IMR-90 (cell line): Measurements from ENCODE around the gene STK32A.

Experiments used
- CEBPB ChIP-seq: IDR thresholded peaks from 2 replicates; pipeline ENCODE4 v1.6.1; 2012; ENCODE audit warnings: low read depth, low read length, improper control_type of control experiment
- CTCF ChIP-seq: conservative IDR thresholded peaks from 2 replicates; pipeline ENCODE4 v1.5.1; 2012; ENCODE audit warnings: mild to moderate bottlenecking, low read depth, low read length, improper control_type of control experiment
- FOS ChIP-seq: fragments of 150-350 bp; IDR thresholded peaks from 2 replicates; pipeline ENCODE4 v1.6.1; 2016; ENCODE audit warnings: low read depth, low read length
- MAFK ChIP-seq: IDR thresholded peaks from 2 replicates; pipeline ENCODE4 v1.6.1; 2012; ENCODE audit warnings: low read depth, low read length, improper control_type of control experiment
- MAZ ChIP-seq: IDR thresholded peaks from 2 replicates; pipeline ENCODE4 v1.6.1; 2012; ENCODE audit warnings: low read depth, mild to moderate bottlenecking, low read length, improper control_type of control experiment, moderate library complexity, borderline replicate concordance
- POLR2A ChIP-seq: IDR thresholded peaks from 2 replicates; pipeline ENCODE4 v1.6.1; 2012; ENCODE audit warnings: mild to moderate bottlenecking, low read depth, low read length
- RFX5 ChIP-seq: IDR thresholded peaks from 2 replicates; pipeline ENCODE4 v1.8.0; 2012; ENCODE audit warnings: low read depth, mild to moderate bottlenecking, low read length, moderate library complexity

- TF ChIP-seq CTCF (no peak), POLR2A (no peak), MAZ (no peak), CEBPB (peak; percentile 26; the same call in 1 of the 2 replicates), FOS (no peak), RFX5 (no peak), MAFK (no peak)
Measured at GRCh38 chr5:147417135-147417813, 182.4 kb downstream of the STK32A start.
